Middle frontal gyrus (tissue), 1 donor: ENCODE data around the gene PIGR.

Experiments
- DNase-seq: peaks from one replicate; pipeline ENCODE4 v3.0.0-alpha.2; 2015; ENCODE audit warnings: low spot score; ENCODE audit errors: extremely low spot score

The PIGR gene

GRCh38 chr1:206892351-206892984 lies 53.8 kb downstream of the PIGR start:
- DNase-seq: no peak

GRCh38 chr1:206891412-206891811 lies 54.9 kb downstream of the PIGR start:
- no peak for DNase-seq

GRCh38 chr1:206890125-206891060 lies 55.9 kb downstream of the PIGR start:
- no peak for DNase-seq

- DNase-seq: no peak
Measured at GRCh38 chr1:206887701-206888100, 58.6 kb downstream of the PIGR start.

- no peak for DNase-seq
Measured at GRCh38 chr1:206886831-206887230, 59.4 kb downstream of the PIGR start.

- no peak for DNase-seq
Measured at GRCh38 chr1:206885341-206886060, 60.8 kb downstream of the PIGR start.

GRCh38 chr1:206883876-206884275 lies 62.4 kb downstream of the PIGR start:
- DNase-seq: no peak

GRCh38 chr1:206883160-206883559 lies 63.1 kb downstream of the PIGR start:
- no peak for DNase-seq

GRCh38 chr1:206882555-206882954 lies 63.7 kb downstream of the PIGR start:
- no peak for DNase-seq

- no peak for DNase-seq
Measured at GRCh38 chr1:206880314-206880713, 66.0 kb downstream of the PIGR start.
